ENCODE data around the gene COX5A. TPM values are rescaled to one million over a fixed set of nuclear protein-coding genes. Genes with fewer than 3 reads are reported as not detected.

Gene COX5A
- total RNA-seq, 2 donors from 2014 or later = 243 to 279 TPM

GRCh38 chr15:74961616-74962015 is 23.7 kb upstream of the COX5A start:
- H3K4me3 Mint-ChIP-seq = no peak overlapping the region
- peaks cover 57% of the 10 kb centered on the region for H3K27me3 ChIP-seq (ENCODE audit: control insufficient read depth, insufficient read depth, low read length, poor library complexity, severe bottlenecking)

DNA sequence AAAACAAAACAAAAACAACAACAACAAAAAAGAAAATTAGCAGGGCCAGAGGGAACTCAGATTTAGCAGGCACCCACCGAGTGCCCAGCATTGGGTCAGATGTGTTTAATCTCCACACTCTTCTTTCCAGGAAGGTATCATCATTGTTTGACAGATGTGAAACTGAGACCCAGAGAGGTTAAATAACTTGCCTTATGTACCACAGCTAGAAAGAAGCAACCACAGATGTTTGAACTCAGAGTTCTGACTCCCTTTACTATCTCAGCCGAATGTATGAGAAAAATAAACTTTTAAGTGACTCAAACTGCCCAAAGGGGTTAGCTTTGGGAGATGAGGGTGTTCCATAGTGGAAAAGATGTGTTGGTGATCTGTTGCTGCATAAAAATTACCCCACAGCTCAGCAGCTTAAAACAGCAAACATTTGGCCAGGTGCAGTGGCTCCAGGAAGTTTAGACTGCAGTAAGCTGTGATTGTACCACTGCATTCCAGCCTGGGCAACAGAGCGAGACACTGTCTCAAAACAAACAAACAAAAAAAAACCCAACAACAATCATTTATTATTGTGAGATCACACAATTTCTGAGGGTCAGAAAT is 23.2 kb upstream of the COX5A start:
- 89 to 100% methylated on average over 2 to 3 of the region's 3 CpGs for WGBS, 2 experiments (ENCODE audit: insufficient coverage in 1 of 2, insufficient read length in 1 of 2)

More at GRCh38 chr15:74961616-74962015, 23.7 kb upstream of the COX5A start:
- Histone ChIP-seq H3K9ac (ENCODE audit: extremely low read depth, low read length, poor library complexity, severe bottlenecking) (no peak overlapping the region), H3K4me1 (ENCODE audit: control insufficient read depth, insufficient read depth, low read length) (no peaks in the 10 kb centered on the region), H3K27ac (ENCODE audit: low read depth, low read length) (no peak overlapping the region), H3K4me3 (ENCODE audit: low read length) (no peak overlapping the region), H3K36me3 (ENCODE audit: control insufficient read depth, insufficient read depth, low read length) (no peaks in the 10 kb centered on the region), H3K9me3 (ENCODE audit: control insufficient read depth, low read length) (no peaks in the 10 kb centered on the region)
- no peak for DNase-seq
- no peaks in the 10 kb centered on the region for H3K36me3 Mint-ChIP-seq (ENCODE audit: low read depth)
- H3K27ac Mint-ChIP-seq = no peak overlapping the region
- H3K9me3 Mint-ChIP-seq = no peaks in the 10 kb centered on the region
- peaks cover 61% of the 10 kb centered on the region for H3K27me3 Mint-ChIP-seq (ENCODE audit: insufficient read depth)
- peaks cover 17% of the 10 kb centered on the region for H3K4me1 Mint-ChIP-seq
- TF ChIP-seq, protein P1, sequence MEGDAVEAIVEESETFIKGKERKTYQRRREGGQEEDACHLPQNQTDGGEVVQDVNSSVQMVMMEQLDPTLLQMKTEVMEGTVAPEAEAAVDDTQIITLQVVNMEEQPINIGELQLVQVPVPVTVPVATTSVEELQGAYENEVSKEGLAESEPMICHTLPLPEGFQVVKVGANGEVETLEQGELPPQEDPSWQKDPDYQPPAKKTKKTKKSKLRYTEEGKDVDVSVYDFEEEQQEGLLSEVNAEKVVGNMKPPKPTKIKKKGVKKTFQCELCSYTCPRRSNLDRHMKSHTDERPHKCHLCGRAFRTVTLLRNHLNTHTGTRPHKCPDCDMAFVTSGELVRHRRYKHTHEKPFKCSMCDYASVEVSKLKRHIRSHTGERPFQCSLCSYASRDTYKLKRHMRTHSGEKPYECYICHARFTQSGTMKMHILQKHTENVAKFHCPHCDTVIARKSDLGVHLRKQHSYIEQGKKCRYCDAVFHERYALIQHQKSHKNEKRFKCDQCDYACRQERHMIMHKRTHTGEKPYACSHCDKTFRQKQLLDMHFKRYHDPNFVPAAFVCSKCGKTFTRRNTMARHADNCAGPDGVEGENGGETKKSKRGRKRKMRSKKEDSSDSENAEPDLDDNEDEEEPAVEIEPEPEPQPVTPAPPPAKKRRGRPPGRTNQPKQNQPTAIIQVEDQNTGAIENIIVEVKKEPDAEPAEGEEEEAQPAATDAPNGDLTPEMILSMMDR (conservative IDR thresholded peaks at IDR 0.05) = no peak
- WGBS, 2 experiments (ENCODE audit: insufficient coverage in 1 of 2, insufficient read length in 1 of 2) = 91 to 100% methylated on average over 4 to 5 of the region's 5 CpGs

GRCh38 chr15:74960286-74960685 is 22.4 kb upstream of the COX5A start:
- H3K4me1 ChIP-seq (ENCODE audit: control insufficient read depth, insufficient read depth, low read length) = peaks cover 3% of the 10 kb centered on the region
- H3K9me3 ChIP-seq (ENCODE audit: control insufficient read depth, low read length) = no peaks in the 10 kb centered on the region
- H3K27me3 ChIP-seq (ENCODE audit: control insufficient read depth, insufficient read depth, low read length, poor library complexity, severe bottlenecking) = peaks cover 65% of the 10 kb centered on the region
- no peak overlapping the region for H3K9ac ChIP-seq (ENCODE audit: extremely low read depth, low read length, poor library complexity, severe bottlenecking)
- DNase-seq = no peak
- H3K4me1 Mint-ChIP-seq = peaks cover 23% of the 10 kb centered on the region
- no peak overlapping the region for H3K4me3 ChIP-seq (ENCODE audit: low read length)
- no peaks in the 10 kb centered on the region for H3K9me3 Mint-ChIP-seq
- H3K27ac ChIP-seq (ENCODE audit: low read depth, low read length) = no peak overlapping the region
- 60 to 94% methylated on average over 1 of the region's 1 CpG for WGBS, 2 experiments (ENCODE audit: insufficient coverage in 1 of 2, insufficient read length in 1 of 2)
- no peak overlapping the region for H3K4me3 Mint-ChIP-seq
- H3K27ac Mint-ChIP-seq = no peak overlapping the region
- TF ChIP-seq, protein P1 (conservative IDR thresholded peaks at IDR 0.05) = no peak
- no peaks in the 10 kb centered on the region for H3K36me3 Mint-ChIP-seq (ENCODE audit: low read depth)
- H3K36me3 ChIP-seq (ENCODE audit: control insufficient read depth, insufficient read depth, low read length) = no peaks in the 10 kb centered on the region
- peaks cover 71% of the 10 kb centered on the region for H3K27me3 Mint-ChIP-seq (ENCODE audit: insufficient read depth)

More for the DNA sequence above, 23.2 kb upstream of the COX5A start:
- Mint-ChIP-seq H3K36me3 (ENCODE audit: low read depth) (no peaks in the 10 kb centered on the region), H3K9me3 (no peaks in the 10 kb centered on the region), H3K27ac (no peak overlapping the region), H3K4me1 (peaks cover 17% of the 10 kb centered on the region), H3K27me3 (ENCODE audit: insufficient read depth) (peaks cover 63% of the 10 kb centered on the region), H3K4me3 (no peak overlapping the region)
- H3K9ac ChIP-seq (ENCODE audit: extremely low read depth, low read length, poor library complexity, severe bottlenecking) = no peak overlapping the region
- H3K4me3 ChIP-seq (ENCODE audit: low read length) = no peak overlapping the region
- no peaks in the 10 kb centered on the region for H3K4me1 ChIP-seq (ENCODE audit: control insufficient read depth, insufficient read depth, low read length)
- H3K36me3 ChIP-seq (ENCODE audit: control insufficient read depth, insufficient read depth, low read length) = no peaks in the 10 kb centered on the region
- no peak overlapping the region for H3K27ac ChIP-seq (ENCODE audit: low read depth, low read length)
- no peak for DNase-seq
- H3K9me3 ChIP-seq (ENCODE audit: control insufficient read depth, low read length) = no peaks in the 10 kb centered on the region
- TF ChIP-seq, protein P1 (conservative IDR thresholded peaks at IDR 0.05) = no peak
- H3K27me3 ChIP-seq (ENCODE audit: control insufficient read depth, insufficient read depth, low read length, poor library complexity, severe bottlenecking) = peaks cover 57% of the 10 kb centered on the region
